ENCODE results near the gene TET1. TPM values are rescaled to one million over a fixed set of nuclear protein-coding genes. Genes with fewer than 3 reads are reported as not detected.
"Not testable (repeated sequence)": the region's sequence is repeated elsewhere in the genome, so short reads cannot be mapped to it uniquely, and the experiment has no call there.

TET1 gene
- total RNA-seq, 1 donor from 2014 or later, result 1.2 TPM

DNA sequence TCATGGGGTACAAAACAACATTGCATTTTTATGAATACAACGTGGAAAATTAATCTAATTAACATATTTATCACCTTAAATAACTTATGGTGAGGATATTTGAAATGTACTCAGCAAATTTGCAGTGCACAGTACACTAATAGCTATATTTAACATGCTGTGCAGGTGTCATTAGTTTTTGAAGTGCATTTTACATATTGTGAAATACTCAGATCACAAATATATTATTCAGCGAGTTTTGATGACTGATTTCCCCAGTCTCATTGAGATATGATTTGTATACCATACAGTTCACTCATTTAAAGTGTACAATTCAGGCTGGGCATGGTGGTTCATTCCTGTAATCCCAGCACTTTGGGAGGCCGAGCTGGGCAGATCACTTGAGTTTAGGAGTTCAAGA is 59.5 kb downstream of the TET1 start:
- H3K27me3 ChIP-seq (ENCODE audit: control insufficient read depth, insufficient read depth, low read length), result no peaks in the 10 kb centered on the region
- H3K4me3 ChIP-seq (ENCODE audit: low read depth, low read length), result no peak overlapping the region
- no peak for DNase-seq (ENCODE audit: low read depth)
- TF ChIP-seq, protein P1, sequence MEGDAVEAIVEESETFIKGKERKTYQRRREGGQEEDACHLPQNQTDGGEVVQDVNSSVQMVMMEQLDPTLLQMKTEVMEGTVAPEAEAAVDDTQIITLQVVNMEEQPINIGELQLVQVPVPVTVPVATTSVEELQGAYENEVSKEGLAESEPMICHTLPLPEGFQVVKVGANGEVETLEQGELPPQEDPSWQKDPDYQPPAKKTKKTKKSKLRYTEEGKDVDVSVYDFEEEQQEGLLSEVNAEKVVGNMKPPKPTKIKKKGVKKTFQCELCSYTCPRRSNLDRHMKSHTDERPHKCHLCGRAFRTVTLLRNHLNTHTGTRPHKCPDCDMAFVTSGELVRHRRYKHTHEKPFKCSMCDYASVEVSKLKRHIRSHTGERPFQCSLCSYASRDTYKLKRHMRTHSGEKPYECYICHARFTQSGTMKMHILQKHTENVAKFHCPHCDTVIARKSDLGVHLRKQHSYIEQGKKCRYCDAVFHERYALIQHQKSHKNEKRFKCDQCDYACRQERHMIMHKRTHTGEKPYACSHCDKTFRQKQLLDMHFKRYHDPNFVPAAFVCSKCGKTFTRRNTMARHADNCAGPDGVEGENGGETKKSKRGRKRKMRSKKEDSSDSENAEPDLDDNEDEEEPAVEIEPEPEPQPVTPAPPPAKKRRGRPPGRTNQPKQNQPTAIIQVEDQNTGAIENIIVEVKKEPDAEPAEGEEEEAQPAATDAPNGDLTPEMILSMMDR (IDR thresholded peaks at IDR 0.05; ENCODE audit: insufficient read depth, low read length, poor library complexity, severe bottlenecking), result no peak
- H3K36me3 ChIP-seq (ENCODE audit: control insufficient read depth, insufficient read depth, low read length), result no peaks in the 10 kb centered on the region

DNA sequence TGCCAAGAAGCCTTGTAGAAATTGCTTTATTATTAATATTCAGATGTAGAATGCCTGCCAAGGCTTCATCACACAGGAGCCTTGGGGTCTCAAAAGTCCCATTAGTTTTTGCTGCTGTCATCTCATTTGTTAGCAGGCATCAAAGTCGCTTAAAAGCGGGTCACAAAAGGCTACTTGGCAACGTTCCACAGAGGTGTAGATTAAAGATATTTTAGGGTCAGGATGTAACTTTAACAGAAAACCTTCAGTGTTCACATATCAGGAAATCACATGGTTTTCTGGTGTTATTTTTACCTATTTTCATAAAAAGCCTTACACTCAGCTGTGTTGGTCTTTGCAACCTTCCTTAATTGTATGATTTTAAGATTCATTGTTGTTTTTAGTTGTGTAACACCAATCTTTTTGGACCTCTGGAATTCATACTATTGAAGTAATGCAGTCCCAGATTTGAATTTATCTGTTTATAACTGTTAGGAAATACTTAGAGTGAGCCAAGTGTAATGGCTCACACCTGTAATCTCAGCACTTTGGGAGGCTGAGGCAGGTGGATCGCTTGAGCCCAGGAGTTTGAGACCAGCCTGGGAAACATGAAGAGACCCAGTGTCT is 65.3 kb downstream of the TET1 start:
- Histone ChIP-seq H3K27me3 (ENCODE audit: control insufficient read depth, insufficient read depth, low read length) (no peaks in the 10 kb centered on the region), H3K36me3 (ENCODE audit: control insufficient read depth, insufficient read depth, low read length) (no peaks in the 10 kb centered on the region), H3K4me3 (ENCODE audit: low read depth, low read length) (no peak overlapping the region)
- TF ChIP-seq, protein P1 (IDR thresholded peaks at IDR 0.05; ENCODE audit: insufficient read depth, low read length, poor library complexity, severe bottlenecking), result no peak
- DNase-seq (ENCODE audit: low read depth), result no peak

DNA sequence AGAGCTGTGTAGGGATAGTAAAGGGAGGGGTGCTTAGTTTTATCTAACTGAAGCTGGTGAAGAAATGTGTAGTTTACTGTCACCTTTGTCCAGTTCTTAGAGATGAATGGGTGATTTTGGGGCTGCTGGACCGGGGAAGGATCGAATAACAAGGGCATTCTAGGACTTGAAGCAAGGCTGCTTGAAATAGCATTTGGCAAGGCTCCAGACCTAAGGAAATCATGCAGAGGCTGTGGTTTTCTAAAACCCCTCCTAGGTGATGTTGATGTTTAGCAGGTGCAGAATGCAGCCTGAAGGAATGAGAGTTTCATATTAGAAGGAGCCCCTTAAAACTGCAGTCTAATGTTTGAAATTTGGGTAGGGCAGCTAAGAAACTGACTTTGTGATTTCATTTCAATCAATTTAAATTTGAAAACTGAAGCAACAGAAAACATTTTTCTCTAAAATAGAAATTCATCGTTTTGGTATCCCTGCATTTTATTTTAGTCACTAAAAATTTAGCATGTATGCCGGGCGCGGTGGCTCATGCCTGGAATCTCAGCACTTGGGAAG is 68.5 kb downstream of the TET1 start:
- no peaks in the 10 kb centered on the region for H3K27me3 ChIP-seq (ENCODE audit: control insufficient read depth, insufficient read depth, low read length)
- H3K4me3 ChIP-seq (ENCODE audit: low read depth, low read length), result no peak overlapping the region
- TF ChIP-seq, protein P1 (IDR thresholded peaks at IDR 0.05; ENCODE audit: insufficient read depth, low read length, poor library complexity, severe bottlenecking), result no peak
- no peaks in the 10 kb centered on the region for H3K36me3 ChIP-seq (ENCODE audit: control insufficient read depth, insufficient read depth, low read length)
- peak; percentile 31 for DNase-seq (ENCODE audit: low read depth)

DNA sequence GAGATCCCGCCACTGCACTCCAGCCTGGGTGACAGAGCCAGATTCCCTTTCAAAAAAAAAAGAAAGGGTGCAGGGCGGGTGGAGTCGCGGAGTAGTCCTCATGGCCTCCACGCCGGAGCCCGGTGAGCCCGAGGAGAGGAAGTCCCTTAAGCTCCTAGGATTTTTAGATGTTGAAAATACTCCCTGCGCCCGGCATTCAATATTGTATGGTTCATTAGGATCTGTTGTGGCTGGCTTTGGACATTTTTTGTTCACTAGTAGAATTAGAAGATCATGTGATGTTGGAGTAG is 72.1 kb downstream of the TET1 start:
- not testable (repeated sequence) for H3K36me3 ChIP-seq (ENCODE audit: control insufficient read depth, insufficient read depth, low read length); DNase-seq (ENCODE audit: low read depth); H3K27me3 ChIP-seq (ENCODE audit: control insufficient read depth, insufficient read depth, low read length); H3K4me3 ChIP-seq (ENCODE audit: low read depth, low read length)

DNA sequence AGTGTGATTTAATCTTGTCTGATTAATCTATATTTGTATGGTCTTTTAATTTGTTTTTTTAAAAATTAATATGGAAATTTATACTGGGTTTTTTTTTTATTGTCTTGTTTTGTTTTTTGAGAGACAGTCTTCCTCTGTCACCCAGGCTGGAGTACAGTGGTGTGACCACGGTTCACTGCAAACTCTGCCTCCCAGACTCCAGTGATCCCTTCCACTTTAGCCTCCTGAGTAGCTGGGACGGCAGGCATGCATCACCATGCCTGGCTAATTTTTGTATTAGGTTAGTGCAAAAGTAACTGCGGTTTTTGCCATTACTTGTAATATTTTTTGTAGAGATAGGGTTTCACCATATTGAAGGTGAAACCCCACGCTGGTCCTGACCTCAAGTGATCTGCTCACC is 73.1 kb downstream of the TET1 start:
- H3K27me3 ChIP-seq (ENCODE audit: control insufficient read depth, insufficient read depth, low read length), result no peaks in the 10 kb centered on the region
- DNase-seq (ENCODE audit: low read depth), result no peak
- TF ChIP-seq, protein P1 (IDR thresholded peaks at IDR 0.05; ENCODE audit: insufficient read depth, low read length, poor library complexity, severe bottlenecking), result no peak
- H3K36me3 ChIP-seq (ENCODE audit: control insufficient read depth, insufficient read depth, low read length), result no peaks in the 10 kb centered on the region
- H3K4me3 ChIP-seq (ENCODE audit: low read depth, low read length), result no peak overlapping the region

DNA sequence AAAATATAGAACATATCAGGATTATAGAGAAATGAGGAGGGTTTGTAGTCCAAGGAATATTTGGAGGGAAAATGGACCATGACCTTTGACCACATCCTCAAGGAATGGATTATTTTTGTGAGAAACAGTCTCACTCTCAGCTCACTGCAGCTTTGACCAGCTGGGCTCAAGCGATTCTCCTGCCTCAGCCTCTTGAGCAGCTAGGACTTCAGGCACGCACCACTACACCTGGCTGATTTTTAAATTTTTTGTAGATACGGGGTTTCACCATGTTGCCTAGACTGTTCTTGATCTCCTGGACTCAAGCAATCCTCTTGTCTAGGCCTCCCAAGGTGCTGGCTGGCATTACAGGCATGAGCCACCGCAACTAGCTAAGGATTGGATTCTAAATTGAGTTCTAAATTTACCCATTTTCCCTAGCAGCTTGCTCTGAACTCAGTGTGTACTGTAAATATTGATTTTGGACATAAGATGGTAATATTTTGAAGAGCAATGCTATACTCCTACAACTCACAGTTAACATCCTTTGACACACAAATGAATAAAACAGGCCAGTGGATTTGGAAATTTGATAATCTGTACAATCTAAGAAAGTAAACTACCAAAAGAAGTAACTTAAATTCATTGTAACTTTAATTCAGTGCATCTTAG is 73.8 kb downstream of the TET1 start:
- no peak for DNase-seq (ENCODE audit: low read depth)
- TF ChIP-seq, protein P1 (IDR thresholded peaks at IDR 0.05; ENCODE audit: insufficient read depth, low read length, poor library complexity, severe bottlenecking), result no peak
- no peaks in the 10 kb centered on the region for H3K27me3 ChIP-seq (ENCODE audit: control insufficient read depth, insufficient read depth, low read length)
- no peak overlapping the region for H3K4me3 ChIP-seq (ENCODE audit: low read depth, low read length)
- no peaks in the 10 kb centered on the region for H3K36me3 ChIP-seq (ENCODE audit: control insufficient read depth, insufficient read depth, low read length)

Data from kidney epithelial cell (primary cell).